HFFc6 (cell line): Measurements from ENCODE around the gene APRT. TPM values are rescaled to one million over a fixed set of nuclear protein-coding genes. Genes with fewer than 3 reads are reported as not detected.

Experiments
- DNase-seq: peaks from one replicate; pipeline ENCODE4 v3.0.0-alpha.2; 2018
- H3K27ac Mint-ChIP-seq: 2 replicates; pipeline ENCODE4 v1.8.0; 2020; ENCODE audit warnings: mild to moderate bottlenecking, mixed read lengths
- H3K27me3 Mint-ChIP-seq: 2 replicates; pipeline ENCODE4 v1.8.0; 2021; ENCODE audit warnings: mild to moderate bottlenecking, moderate library complexity, mixed read lengths; ENCODE audit not compliant: insufficient read depth
- H3K36me3 Mint-ChIP-seq: 2 replicates; pipeline ENCODE4 v1.8.0; 2021; ENCODE audit warnings: low read depth, mixed read lengths
- H3K4me1 Mint-ChIP-seq: 2 replicates; pipeline ENCODE4 v1.8.0; 2020; ENCODE audit warnings: low read depth, mixed read lengths
- H3K4me3 Mint-ChIP-seq: 2 replicates; pipeline ENCODE4 v1.8.0; 2020; ENCODE audit warnings: mild to moderate bottlenecking, moderate library complexity, mixed read lengths
- H3K9me3 Mint-ChIP-seq: 2 replicates; pipeline ENCODE4 v1.8.0; 2020; ENCODE audit warnings: mild to moderate bottlenecking, mixed read lengths
- total RNA-seq, 6 experiments: library from RNA; stranded (reverse); fragmentation: NEBNext Ultra II Directional; extraction: Animal tissue kit (Norgen Biotek cat#: 25700); gene quantifications; 2 replicates in 1 of 6; 3 replicates in 5 of 6; pipeline ENCODE4 v1.2.3, GENCODE V29; 2021
- TF ChIP-seq, protein P1 (sequence below): fragments of 200-600 bp; sonication (generic); IDR thresholded peaks from 2 replicates; pipeline ENCODE4 v1.5.0; 2021; ENCODE audit warnings: antibody characterized with exemption, mild to moderate bottlenecking

Gene APRT
- total RNA-seq, 6 experiments from 2014 or later: 123 to 163 (median 130) TPM

DNA sequence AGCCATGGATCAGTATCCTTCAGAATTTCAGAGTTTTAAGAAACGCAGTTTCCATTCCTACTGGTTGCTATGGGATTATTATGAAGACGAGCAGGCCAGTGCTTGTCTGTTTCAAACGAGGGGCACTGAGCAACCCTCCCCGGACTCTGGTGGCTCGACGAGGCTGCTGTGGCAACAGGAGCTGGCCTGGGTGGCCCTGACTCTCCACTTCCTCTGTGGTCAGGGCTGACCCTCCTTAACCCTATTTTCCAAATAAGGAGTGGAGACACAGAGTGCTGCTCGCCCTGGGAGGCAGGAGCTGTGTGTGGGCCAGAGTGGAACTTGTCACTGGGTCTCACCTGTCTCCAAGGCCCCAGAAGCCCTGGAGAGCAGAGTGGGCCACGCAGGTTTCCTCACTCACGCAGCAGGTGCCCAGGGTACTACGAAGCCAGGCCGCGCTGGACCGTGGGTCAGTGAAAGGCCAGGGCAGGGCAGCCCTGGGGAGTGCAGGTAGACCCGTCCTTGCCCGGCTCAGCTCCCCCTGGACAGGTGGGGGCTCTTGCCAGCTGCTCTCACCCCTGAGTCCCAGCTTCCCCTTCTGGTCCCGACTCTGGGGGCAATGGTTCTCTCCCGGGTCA lies 41.7 kb upstream of the APRT start:
- TF ChIP-seq, protein P1, sequence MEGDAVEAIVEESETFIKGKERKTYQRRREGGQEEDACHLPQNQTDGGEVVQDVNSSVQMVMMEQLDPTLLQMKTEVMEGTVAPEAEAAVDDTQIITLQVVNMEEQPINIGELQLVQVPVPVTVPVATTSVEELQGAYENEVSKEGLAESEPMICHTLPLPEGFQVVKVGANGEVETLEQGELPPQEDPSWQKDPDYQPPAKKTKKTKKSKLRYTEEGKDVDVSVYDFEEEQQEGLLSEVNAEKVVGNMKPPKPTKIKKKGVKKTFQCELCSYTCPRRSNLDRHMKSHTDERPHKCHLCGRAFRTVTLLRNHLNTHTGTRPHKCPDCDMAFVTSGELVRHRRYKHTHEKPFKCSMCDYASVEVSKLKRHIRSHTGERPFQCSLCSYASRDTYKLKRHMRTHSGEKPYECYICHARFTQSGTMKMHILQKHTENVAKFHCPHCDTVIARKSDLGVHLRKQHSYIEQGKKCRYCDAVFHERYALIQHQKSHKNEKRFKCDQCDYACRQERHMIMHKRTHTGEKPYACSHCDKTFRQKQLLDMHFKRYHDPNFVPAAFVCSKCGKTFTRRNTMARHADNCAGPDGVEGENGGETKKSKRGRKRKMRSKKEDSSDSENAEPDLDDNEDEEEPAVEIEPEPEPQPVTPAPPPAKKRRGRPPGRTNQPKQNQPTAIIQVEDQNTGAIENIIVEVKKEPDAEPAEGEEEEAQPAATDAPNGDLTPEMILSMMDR: no peak
- Mint-ChIP-seq H3K4me3 (no peak overlapping the region), H3K4me1 (peaks cover 18% of the 10 kb centered on the region), H3K36me3 (peaks cover 7% of the 10 kb centered on the region), H3K9me3 (no peaks in the 10 kb centered on the region), H3K27ac (no peak overlapping the region), H3K27me3 (peaks cover 3% of the 10 kb centered on the region)
- no peak for DNase-seq

DNA sequence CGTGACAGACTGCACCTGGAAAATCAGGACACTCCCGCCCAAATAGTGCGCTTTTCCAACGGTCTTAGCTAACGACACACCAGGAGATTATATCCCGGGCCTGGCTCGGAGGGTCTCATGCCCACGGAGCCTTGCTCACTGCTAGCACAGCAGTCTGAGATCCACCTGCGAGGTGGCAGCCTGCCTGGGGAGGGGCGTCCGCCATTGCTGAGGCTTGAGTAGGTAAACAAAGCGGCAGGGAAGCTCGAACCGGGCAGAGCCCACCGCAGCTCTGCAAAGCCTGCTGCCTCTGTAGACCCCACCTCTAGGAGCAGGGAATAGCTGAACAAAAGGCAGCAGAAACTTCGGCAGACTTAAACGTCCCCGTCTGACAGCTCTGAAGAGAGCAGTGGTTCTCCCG lies 39.9 kb upstream of the APRT start:
- H3K4me3 Mint-ChIP-seq: no peak overlapping the region
- H3K27me3 Mint-ChIP-seq: no peaks in the 10 kb centered on the region; the same call in 1 of the 2 replicates
- no peak overlapping the region for H3K27ac Mint-ChIP-seq
- no peaks in the 10 kb centered on the region for H3K9me3 Mint-ChIP-seq
- no peak for DNase-seq
- H3K4me1 Mint-ChIP-seq: peaks cover 11% of the 10 kb centered on the region
- H3K36me3 Mint-ChIP-seq: no peaks in the 10 kb centered on the region
- TF ChIP-seq, protein P1: no peak

DNA sequence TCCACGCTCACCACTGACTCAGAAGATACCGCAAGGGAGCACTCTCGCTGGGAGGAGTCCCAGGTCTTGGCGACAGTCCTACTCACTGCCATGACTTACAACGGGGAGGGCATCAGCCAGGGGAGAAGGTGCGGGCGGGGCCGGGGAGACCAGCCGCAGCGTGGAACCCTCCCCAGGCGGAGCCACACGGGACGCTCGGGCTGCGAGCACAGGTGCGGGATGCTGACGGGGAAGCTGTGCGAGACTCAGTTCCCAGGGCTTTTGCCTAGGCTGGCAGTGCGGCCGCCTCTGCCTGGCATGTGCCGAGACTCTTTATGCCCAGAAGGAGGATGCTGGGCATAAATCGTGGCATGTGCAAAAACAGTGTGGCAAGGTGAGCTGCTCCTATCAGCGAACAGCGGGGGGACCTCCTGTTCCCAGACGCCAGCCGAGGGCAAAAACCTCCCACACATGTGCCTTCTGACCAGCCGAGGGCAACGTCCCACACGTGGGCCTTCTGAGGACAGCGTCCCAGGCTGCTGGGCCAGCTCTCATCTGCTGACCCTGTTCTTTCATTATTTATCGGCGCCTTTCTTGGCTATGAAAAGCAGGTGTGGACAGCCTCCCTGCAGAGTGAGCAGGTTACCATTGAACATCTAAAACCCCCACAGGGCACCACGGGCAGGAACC lies 38.9 kb upstream of the APRT start:
- H3K27ac Mint-ChIP-seq: no peak overlapping the region
- no peak overlapping the region for H3K4me3 Mint-ChIP-seq
- H3K27me3 Mint-ChIP-seq: no peaks in the 10 kb centered on the region; the same call in 1 of the 2 replicates
- H3K36me3 Mint-ChIP-seq: no peaks in the 10 kb centered on the region
- peaks cover 9% of the 10 kb centered on the region for H3K4me1 Mint-ChIP-seq
- TF ChIP-seq, protein P1: no peak
- no peak for DNase-seq
- H3K9me3 Mint-ChIP-seq: no peaks in the 10 kb centered on the region

DNA sequence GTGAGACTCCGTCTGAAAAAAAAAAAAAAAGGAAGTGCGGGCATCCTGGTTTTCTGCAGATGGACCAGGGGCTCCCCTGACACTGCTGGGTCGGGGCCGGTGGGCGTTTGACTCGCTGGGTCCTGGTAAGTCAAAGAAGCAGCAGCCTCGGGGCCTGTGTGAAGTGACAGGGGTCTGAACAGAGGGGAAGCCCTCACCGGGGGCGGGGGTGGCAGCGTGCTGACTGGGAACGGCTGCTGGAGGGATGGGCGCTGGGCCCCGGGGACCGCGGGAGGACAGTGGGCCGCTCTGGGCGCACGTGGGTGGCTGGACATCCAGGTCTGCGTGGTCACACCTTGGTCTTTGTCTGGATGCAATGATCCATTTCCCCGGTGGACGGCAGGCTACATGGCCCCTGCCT lies 36.8 kb upstream of the APRT start:
- Mint-ChIP-seq H3K9me3 (no peaks in the 10 kb centered on the region), H3K4me3 (no peak overlapping the region), H3K27ac (no peak overlapping the region), H3K36me3 (no peaks in the 10 kb centered on the region), H3K27me3 (no peaks in the 10 kb centered on the region; the same call in 1 of the 2 replicates), H3K4me1 (no peaks in the 10 kb centered on the region)
- TF ChIP-seq, protein P1: no peak
- no peak for DNase-seq

DNA sequence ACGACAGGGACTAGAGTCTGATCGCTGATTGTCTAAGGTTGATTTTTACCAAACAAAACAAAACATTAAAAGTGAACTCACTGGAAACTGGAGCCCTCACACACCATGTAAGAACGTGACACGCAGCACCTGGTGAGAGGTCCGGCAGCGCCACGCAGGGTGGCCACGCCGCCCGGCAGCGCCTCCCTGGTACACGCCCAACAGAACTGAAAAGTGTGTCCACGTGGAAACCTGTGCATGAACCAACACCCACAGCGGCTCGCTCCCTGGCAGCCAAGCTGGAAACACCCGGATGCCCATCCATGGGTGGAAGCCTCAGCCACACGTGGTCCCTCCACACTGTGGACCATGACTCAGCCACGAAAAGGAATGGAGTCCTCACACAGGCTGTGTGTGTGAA lies 35.9 kb upstream of the APRT start:
- H3K9me3 Mint-ChIP-seq: no peaks in the 10 kb centered on the region
- no peaks in the 10 kb centered on the region for H3K4me1 Mint-ChIP-seq
- H3K27ac Mint-ChIP-seq: no peak overlapping the region
- DNase-seq: no peak
- H3K27me3 Mint-ChIP-seq: no peaks in the 10 kb centered on the region; the same call in 1 of the 2 replicates
- H3K36me3 Mint-ChIP-seq: no peaks in the 10 kb centered on the region
- no peak overlapping the region for H3K4me3 Mint-ChIP-seq
- TF ChIP-seq, protein P1: no peak
